C4-2B (cell line): Measurements from ENCODE around the gene SMARCE1.

Experiments used
- CTCF ChIP-seq: fragments of 450-650 bp; conservative IDR thresholded peaks from 2 replicates; pipeline ENCODE4 v1.5.1; 2017; ENCODE audit warnings: mild to moderate bottlenecking
- ZFX ChIP-seq: fragments of 450-650 bp; IDR thresholded peaks from 2 replicates; pipeline ENCODE4 v1.6.1; 2017

DNA sequence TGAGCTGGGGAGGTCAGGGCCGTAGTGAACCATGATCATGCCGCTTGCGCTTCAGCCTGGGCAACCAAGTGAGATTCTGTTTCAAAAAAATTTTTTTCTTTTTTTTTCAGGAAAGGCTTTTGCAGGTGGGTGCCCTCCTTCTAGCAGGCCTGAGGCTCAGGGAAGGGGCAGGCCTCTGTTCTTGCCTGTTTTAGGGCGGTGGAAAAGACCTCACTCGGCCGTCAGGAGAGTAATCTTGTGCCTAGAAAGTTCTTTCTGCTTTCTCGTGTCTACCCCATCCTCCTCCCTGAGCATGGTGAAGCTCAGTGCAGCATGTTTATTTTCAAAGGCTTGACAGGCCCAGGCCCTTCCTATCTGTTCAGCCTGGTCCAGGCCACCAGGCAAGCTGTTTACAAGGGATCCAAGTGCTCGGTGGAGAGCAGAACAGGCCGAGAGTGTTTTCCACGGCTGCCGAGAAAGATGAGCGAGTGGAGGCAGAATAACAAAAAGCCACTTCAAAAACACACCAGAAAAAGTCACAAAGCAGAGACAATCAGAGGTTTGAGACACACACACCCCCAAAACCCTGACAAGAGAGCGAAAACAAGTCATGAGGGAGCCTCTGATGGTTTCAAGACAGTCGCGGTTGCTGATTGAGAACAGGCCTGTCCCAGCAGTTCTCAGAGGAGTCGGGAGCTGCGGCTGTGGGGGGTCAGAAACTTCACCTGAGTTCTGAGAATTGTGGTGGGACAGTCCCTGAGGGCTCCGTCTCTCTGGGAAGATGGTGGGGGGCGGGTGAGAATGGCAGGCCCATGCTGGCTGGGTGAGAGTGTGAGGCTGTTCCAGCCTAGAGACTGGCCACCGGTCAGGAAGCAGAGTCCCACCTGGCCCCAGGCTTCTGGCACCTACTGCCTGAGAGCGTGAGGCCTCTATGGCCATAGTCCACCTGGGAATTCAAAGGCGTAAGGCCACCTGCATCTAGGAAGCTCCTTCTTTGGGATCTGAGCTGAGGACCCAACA is 44.9 kb downstream of the SMARCE1 start:
- TF ChIP-seq CTCF (no peak), ZFX (no peak)
